ENCODE data around the gene OR4A47.
"Not testable (repeated sequence)": the region's sequence is repeated elsewhere in the genome, so short reads cannot be mapped to it uniquely, and the experiment has no call there.

GRCh38 chr11:48506169-48506568, 17.6 kb downstream of the OR4A47 start:
- TF ChIP-seq, protein P1, sequence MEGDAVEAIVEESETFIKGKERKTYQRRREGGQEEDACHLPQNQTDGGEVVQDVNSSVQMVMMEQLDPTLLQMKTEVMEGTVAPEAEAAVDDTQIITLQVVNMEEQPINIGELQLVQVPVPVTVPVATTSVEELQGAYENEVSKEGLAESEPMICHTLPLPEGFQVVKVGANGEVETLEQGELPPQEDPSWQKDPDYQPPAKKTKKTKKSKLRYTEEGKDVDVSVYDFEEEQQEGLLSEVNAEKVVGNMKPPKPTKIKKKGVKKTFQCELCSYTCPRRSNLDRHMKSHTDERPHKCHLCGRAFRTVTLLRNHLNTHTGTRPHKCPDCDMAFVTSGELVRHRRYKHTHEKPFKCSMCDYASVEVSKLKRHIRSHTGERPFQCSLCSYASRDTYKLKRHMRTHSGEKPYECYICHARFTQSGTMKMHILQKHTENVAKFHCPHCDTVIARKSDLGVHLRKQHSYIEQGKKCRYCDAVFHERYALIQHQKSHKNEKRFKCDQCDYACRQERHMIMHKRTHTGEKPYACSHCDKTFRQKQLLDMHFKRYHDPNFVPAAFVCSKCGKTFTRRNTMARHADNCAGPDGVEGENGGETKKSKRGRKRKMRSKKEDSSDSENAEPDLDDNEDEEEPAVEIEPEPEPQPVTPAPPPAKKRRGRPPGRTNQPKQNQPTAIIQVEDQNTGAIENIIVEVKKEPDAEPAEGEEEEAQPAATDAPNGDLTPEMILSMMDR (IDR thresholded peaks at IDR 0.05) = not testable (repeated sequence)
- TF ChIP-seq POLR2A (IDR thresholded peaks at IDR 0.05) = not testable (repeated sequence)

Data from gastroesophageal sphincter (tissue), 3 donors.